Lung (tissue), 12 donors: ENCODE measurements around the gene KLHL29. TPM values are rescaled to one million over a fixed set of nuclear protein-coding genes. Genes with fewer than 3 reads are reported as not detected.

Source experiments
- ATAC-seq: fragments of 200-7000 bp; cut with Tn5 transposase; one replicate; pipeline ENCODE4 v1.9.1; 2020; ENCODE audit warnings: moderate number of reproducible peaks; ENCODE audit not compliant: insufficient read depth, low FRiP score
- DNase-seq, 3 donors: peaks; one replicate each; pipeline ENCODE4 v3.0.0-alpha.2; 2013 to 2017
- H3K27ac ChIP-seq, 2 donors: one replicate each; pipeline ENCODE4 v1.5.1; 2013; ENCODE audit warnings: mild to moderate bottlenecking in 2 of 2, moderate library complexity in 2 of 2, control low read depth in 1 of 2, inconsistent platforms in 1 of 2, low read depth in 1 of 2, low read length in 1 of 2
- H3K27me3 ChIP-seq, 3 donors: one replicate each; pipeline ENCODE4 v1.5.1; 2013; ENCODE audit warnings: low read length in 2 of 3; ENCODE audit not compliant: control insufficient read depth in 3 of 3, insufficient read depth in 3 of 3
- H3K36me3 ChIP-seq, 4 donors: one replicate each; pipeline ENCODE4 v1.5.1; 2013; ENCODE audit warnings: low read length in 4 of 4, mild to moderate bottlenecking in 1 of 4, moderate library complexity in 1 of 4; ENCODE audit not compliant: control insufficient read depth in 4 of 4, insufficient read depth in 4 of 4
- H3K4me1 ChIP-seq, 5 donors: one replicate each; pipeline ENCODE4 v1.5.1; 2013; ENCODE audit warnings: low read length in 5 of 5, mild to moderate bottlenecking in 2 of 5, moderate library complexity in 1 of 5; ENCODE audit not compliant: control insufficient read depth in 5 of 5, insufficient read depth in 5 of 5
- H3K4me3 ChIP-seq: one replicate; pipeline ENCODE4 v1.5.1; 2013; ENCODE audit warnings: mild to moderate bottlenecking, control low read depth, moderate library complexity
- H3K9ac ChIP-seq, 2 donors: one replicate each; pipeline ENCODE4 v1.5.1; 2013; ENCODE audit warnings: low read length in 2 of 2, control low read depth in 1 of 2; ENCODE audit not compliant: insufficient read depth in 1 of 2
- H3K9me3 ChIP-seq, 4 donors: one replicate each; pipeline ENCODE4 v1.5.1; 2013; ENCODE audit warnings: low read length in 3 of 4, mild to moderate bottlenecking in 1 of 4, moderate library complexity in 1 of 4; ENCODE audit not compliant: control insufficient read depth in 4 of 4, insufficient read depth in 3 of 4
- CTCF ChIP-seq: IDR thresholded peaks from 2 replicates; pipeline ENCODE4 v1.5.1; 2012; ENCODE audit warnings: mild to moderate bottlenecking; ENCODE audit errors: control extremely low read depth, extremely low read depth
- WGBS, 2 donors: extraction: QIAGEN DNeasy Blood & Tissue Kit; methylation state at CpG; one replicate each; pipeline ENCODE4 v1.1.7; 2013; 5-methylcytosine and 5-hydroxymethylcytosine counted together
- polyA plus RNA-seq, 2 donors: library from polyadenylated mRNA; stranded (reverse); fragments of 200-250 nt; gene quantifications; one replicate each; pipeline ENCODE4 v1.2.1, GENCODE V29; 2013
- total RNA-seq, 2 donors: library from RNA; depleted of rRNA in 1 of 2; stranded (reverse); fragments of >200 nt in 1 of 2; gene quantifications; one replicate each; pipeline ENCODE4 v1.2.1, GENCODE V29; 2014 to 2021
- donor health status: control.
- donor health status: control.
- donor health status: Bipolar disorder and iron deficiency.
- donor health status: healthy.
- donor health status: DM: yes; HTN: yes; CAD: no.

KLHL29 gene
- total and polyA plus RNA-seq, 4 donors: 2.7 to 16.2 (median 3.5) TPM

GRCh38 chr2:23703037-23703582, 318.1 kb downstream of the KLHL29 start:
- Histone ChIP-seq H3K4me3 (no peak overlapping the region), H3K27ac (no peak overlapping the region), H3K4me1 (peaks cover 0 to 13% (median 8%) of the 10 kb centered on the region in 5 donors), H3K9me3 (peaks cover 0 to 4% (median 2%) of the 10 kb centered on the region in 4 donors), H3K9ac (no peak overlapping the region), H3K36me3 (peaks cover 0 to 18% (median 8%) of the 10 kb centered on the region in 4 donors), H3K27me3 (no peaks in the 10 kb centered on the region)
- TF ChIP-seq CTCF: no peak
- ATAC-seq (no peak), DNase-seq (no peak)
- 96 to 97% methylated on average over 17 of the region's 17 CpGs for WGBS, 2 donors

GRCh38 chr2:23703583-23704385, 318.8 kb downstream of the KLHL29 start:
- peaks cover 0 to 4% (median 2%) of the 10 kb centered on the region in 4 donors for H3K9me3 ChIP-seq
- no peak overlapping the region for H3K4me3 ChIP-seq
- peaks cover 0 to 10% (median 8%) of the 10 kb centered on the region in 5 donors for H3K4me1 ChIP-seq
- no peaks in the 10 kb centered on the region for H3K27me3 ChIP-seq
- H3K9ac ChIP-seq: no peak overlapping the region
- no peak for TF ChIP-seq CTCF
- no peak for ATAC-seq
- DNase-seq: no peak
- 89 to 90% methylated on average over 15 to 16 of the region's 16 CpGs for WGBS, 2 donors
- no peak overlapping the region for H3K27ac ChIP-seq
- peaks cover 0 to 18% (median 8%) of the 10 kb centered on the region in 4 donors for H3K36me3 ChIP-seq

- DNase-seq: no peak
- WGBS, 2 donors: 95 to 96% methylated on average over 18 of the region's 18 CpGs
- peaks cover 0 to 18% (median 8%) of the 10 kb centered on the region in 4 donors for H3K36me3 ChIP-seq
Observed at GRCh38 chr2:23705771-23706612, 321.0 kb downstream of the KLHL29 start.

More at GRCh38 chr2:23705771-23706612, 321.0 kb downstream of the KLHL29 start:
- no peak overlapping the region for H3K27ac ChIP-seq
- H3K27me3 ChIP-seq: no peaks in the 10 kb centered on the region
- peaks cover 0 to 3% (median 0%) of the 10 kb centered on the region in 5 donors for H3K4me1 ChIP-seq
- TF ChIP-seq CTCF: no peak
- no peak overlapping the region for H3K9ac ChIP-seq
- H3K9me3 ChIP-seq: peaks cover 0 to 3% (median 0%) of the 10 kb centered on the region in 4 donors
- no peak for ATAC-seq
- H3K4me3 ChIP-seq: no peak overlapping the region
